Bronchial smooth muscle cell (primary cell): ENCODE data around the gene ECI1. TPM values are rescaled to one million over a fixed set of nuclear protein-coding genes. Genes with fewer than 3 reads are reported as not detected.

Experiments used
- total RNA-seq: library from RNA; depleted of rRNA; stranded (reverse); fragments of >200 nt; gene quantifications from 2 replicates; pipeline ENCODE4 v1.2.1, GENCODE V29; 2014

Gene ECI1, protein sequence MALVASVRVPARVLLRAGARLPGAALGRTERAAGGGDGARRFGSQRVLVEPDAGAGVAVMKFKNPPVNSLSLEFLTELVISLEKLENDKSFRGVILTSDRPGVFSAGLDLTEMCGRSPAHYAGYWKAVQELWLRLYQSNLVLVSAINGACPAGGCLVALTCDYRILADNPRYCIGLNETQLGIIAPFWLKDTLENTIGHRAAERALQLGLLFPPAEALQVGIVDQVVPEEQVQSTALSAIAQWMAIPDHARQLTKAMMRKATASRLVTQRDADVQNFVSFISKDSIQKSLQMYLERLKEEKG
- 21.2 and 28.8 TPM in 2 replicates for total RNA-seq

DNA sequence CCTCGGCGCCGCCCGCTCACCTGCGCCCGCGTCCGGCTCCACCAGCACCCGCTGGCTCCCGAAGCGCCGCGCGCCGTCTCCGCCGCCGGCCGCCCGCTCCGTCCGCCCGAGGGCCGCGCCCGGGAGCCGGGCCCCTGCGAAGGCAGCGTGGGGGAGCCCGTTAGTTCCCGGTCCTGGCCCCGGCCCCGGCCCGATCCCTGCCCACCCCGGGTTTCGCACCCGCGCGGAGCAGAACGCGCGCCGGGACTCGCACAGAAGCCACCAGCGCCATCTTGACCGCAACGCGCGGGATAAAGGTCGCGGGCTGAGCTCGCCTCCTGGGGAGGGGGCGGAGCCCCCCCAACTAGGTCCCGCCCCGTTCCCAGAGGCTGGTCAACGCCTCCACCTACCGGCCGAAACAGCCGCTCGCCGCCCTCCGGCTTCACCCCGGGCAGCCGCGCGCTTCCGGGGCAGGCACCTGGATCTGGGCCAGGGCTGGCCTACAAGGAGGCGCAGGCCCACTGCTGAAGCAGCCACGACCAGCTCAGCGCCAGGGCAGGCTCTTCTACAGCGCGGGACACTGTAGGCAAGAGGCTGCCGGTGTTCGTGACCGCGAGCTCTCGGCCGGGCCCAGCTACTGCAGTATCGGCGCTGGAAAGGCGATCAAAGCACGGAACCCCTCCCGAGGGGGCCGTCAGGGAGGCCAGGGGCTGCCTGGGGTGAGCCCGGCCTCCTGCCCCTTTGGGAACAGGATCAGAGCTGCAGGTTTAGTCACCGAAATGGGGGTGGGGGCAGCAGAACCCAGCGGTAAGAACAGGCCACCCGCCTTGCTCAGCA, at the start of gene ECI1:
Gene ECI1, minus strand, starts transcription at position 292 of the 816 bp plus-strand sequence. Its CDS starts 21 bp downstream, at position 271.

DNA sequence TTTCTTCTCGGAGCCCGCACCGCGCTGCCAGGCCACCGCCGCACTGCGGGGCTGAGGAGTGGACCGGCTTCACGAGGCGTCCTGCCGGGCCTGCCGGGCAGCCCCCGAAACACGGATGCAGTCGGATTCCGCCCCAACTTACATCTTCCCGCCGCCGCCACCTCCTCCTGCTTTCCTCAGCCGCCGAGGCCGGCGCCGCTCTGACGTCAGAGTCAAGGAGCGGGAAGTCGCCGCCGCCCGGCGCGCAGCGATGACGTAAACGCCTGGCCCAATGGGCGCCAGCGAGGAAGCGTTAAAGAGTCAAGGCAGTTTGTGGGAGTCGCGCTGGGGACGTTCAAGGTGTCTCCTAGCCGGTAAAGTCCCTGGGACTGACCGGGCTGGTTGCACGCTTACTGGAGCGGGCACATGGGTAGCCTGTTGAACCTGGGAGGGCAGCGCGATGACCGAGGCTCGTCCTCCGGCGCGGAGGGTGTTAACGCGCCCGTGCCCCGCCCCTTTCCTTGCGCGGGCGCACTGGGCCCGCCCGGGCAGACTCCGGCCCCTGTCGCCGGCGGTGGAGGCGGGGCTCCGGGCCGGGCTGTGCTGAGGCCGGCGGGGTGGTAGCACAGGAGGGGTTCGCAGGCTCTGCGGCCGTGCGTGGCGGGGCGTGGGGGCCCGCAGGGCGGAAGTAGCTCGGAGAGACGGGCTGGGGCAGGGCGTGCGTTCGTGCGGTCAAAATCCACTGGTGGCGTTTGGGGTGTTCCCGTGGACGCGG, 16.7 kb upstream of the ECI1 start, which contains the start of gene RNPS1:
Gene RNPS1, minus strand, starts transcription at position 214 of the 754 bp plus-strand sequence. CDS start 3,483 bp downstream, outside the sequence.

DNA sequence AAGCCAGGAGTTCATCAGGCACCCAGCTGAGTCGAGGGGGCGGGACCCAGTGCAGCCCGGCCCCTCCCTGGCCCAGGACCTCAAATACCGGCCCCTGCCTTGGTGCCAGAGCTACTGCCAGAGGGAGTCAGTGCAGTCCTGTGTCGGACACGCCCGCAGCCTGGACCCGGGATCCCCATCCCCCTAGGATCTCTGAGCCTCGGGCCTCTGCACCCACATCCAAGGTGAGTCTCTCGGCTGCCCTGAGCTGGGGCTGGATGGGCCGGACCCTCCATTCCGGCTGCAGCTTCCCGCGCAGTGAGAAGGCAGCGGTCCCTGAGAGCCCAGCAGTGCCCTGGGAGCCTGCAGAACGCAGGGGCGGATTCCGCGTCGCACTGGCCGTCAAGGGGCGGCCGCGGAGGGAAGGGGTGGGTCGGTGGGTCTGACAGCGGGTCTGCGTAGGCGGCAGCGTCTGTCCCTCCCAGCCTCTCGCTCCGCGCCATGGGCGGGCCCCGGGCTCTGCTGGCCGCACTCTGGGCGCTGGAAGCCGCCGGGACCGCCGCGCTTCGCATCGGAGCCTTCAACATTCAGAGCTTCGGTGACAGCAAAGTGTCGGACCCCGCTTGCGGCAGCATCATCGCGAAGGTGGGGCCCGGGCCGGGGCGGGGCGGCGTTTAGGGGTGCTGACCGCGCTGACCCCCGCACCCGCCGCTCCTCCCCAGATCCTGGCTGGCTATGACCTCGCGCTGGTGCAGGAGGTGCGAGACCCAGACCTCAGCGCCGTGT, 14.9 kb downstream of the ECI1 start, which contains the start of gene DNASE1L2:
Gene DNASE1L2, plus strand, starts transcription at position 108 of the 765 bp plus-strand sequence. Its CDS starts 373 bp downstream, at position 481.

DNA sequence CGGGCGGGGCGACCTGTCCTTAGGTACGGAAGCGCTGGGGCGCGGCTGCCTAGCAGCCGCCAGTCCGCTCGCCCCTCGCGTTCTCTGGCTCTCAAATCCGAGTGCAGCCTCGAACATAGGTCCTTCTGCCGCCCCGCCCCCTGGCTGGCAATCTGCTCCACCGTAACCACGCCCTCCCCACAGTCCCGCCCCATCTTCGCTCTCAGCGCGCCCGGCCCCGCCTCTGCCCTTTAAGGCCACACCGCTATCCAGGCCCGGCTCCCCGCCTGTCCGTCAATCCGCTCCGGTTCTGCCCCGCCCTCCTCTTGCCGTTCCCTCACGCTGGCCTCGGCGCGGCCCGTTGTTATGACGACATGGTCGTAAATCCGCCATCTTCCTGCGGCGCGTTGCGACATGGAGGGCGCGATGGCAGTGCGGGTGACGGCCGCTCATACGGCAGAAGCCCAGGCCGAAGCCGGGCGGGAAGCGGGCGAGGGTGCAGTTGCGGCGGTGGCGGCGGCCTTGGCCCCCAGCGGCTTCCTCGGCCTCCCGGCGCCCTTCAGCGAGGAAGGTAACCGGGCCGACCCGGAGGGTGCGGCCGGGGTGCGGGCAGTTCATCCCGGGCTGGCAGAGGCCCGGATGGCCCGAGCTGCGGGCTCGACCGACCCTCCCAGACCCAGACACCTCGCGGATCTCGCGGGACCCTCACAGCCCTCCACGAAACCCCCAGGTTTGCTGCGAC, 28.0 kb downstream of the ECI1 start, which contains the start of gene E4F1:
Gene E4F1, plus strand, starts transcription at position 371 of the 721 bp plus-strand sequence. Its CDS starts 23 bp downstream, at position 394.

DNA sequence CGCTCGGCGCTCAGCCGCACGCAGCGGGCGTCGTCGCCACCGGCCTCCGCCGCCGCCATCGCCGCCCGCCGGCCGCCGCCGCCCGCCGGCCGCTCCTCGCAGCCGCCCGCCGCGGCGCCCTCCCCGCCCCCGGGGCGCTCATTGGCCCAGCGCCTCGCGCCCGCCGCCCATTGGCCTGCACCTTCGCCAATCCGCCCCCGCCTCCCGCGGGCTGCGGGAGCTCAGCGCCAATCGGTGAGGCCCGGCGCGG, 36.7 kb downstream of the ECI1 start, which contains the start of gene PGP:
Gene PGP, minus strand, starts transcription at position 122 of the 250 bp plus-strand sequence. Its CDS starts 63 bp downstream, at position 59.

DNA sequence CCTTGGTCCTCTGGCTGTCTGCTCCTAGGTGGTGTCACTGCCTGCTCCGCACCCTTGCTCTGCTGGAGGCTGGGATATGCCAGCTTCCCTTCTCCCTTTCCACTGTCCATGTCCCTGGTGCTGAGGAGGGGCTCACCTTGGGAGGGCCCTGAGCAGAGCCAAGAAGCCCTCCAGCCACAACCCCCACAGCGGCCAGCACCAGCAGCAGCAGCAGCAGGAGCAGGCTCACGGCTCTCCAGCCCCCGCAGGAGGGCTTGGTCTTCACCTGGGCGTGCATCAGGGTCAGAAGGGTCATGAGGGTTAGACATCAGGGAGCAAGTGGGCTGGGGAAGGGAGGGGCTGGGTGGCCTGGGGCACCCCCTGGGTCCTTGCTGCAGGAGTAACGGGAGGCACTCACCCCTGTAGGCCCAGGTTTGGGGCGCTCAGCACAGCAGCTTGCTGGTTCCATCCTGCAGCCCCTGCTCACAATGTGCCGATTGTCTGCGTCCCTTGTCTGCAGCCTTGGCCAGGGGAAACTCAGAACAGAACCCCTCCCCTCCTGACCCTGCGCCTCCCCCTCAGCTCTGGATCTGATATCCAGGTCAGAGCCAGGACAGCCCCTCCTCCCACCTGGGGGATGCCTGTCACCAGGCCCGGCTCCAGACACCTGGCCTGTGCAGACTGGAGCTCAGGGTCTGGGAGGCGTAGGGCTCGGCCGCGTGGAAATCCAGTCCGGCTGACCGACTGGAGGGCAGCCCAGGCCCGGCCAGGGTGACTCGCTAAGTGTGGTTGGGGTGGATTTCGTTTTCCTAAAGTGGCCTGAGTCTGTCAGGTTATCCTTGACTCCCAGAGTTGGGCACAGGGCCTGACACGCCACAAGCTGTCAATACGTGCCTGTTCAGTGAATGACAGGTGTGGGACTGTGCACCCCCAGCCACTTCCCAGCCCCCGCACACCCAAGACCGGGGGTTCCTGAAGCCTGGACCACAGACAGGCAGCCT, 40.7 kb downstream of the ECI1 start, which contains the start of gene BRICD5:
Gene BRICD5, minus strand, starts transcription at position 478 of the 980 bp plus-strand sequence. Its CDS starts 30 bp downstream, at position 448.

DNA sequence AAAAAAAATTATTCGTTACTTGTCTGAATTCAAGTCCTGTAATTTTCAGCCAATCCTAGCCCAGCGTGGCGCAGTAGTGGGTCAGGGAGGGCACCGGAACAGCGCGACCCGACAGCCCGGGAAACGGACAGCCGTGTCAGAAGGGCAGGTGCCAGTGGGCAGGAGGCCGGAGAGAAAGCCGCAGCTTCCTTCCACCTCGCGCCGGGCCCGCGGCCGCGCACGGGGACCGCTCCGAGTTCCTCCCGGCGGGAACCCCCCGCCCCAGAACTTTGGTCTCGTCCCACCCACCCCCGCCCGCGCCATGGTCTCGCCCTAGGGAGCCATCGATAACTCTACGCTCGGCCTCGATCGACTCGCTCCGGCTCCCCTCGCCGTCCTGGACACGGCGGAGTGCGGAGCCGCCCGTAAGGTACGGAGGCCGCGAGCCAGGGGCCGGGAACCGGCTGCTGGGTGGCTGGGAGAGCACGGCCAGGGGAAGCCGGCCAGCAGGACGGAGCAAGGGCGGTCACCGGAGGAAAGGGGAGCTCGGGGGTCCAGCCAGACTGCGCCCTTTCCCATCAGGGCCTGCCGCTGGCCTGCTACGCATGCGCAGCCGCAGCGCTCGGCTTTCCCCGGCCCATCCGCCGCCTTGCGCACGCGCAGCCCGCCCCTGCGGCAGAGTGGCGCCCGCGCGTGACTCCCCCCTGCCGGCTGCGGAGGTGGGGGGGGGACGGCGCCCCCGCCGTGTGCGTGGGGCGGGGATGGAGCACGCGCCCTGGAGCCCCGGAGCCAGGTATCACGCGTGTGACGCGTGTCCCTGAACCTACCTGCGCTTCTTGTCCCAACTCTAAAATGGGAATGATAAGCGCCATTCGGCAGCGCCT, 46.1 kb downstream of the ECI1 start, which contains the start of gene MLST8:
Gene MLST8, plus strand, starts transcription at position 351 of the 863 bp plus-strand sequence. CDS start 632 bp downstream, outside the sequence.

DNA sequence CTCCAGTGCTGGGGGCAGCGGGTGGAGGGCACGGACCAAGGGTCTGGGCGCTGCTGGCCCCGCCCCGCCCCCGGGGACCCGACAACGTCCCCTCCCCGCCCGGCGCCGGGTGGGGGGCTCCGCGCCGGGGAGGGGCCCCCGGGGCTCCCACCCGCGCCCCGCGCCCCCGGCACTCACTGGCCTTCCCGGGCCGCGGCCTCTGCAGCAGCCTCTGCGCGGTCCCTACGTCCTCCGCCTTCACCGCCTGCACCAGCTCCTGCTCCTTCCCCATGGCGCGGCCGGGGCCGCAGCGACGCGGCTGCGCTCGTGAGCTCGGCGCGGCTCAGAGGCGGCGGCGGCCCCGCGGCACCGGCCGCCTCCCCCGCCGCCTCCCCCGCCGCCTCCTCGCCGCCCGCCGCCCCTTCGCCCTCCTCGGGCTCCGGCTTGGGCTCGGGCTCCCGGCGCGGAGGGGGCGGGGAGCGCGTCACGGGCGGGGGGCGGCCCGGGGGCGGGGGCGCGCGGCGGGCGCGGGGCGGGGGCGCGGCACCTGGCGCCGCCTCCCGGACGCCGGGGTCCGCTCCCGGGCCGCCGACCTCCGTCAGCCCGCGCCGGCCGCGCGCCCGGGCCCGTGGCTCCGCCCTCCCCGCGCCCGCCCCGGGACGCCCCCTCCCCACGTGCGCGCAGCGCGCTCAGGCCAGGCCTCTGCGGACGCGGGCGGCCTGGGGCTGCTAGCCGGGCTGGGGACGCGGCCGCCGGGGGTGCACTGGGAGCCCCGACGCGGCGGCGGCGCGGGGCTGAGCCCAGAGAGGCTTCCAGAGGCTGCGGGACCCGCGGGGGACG, 55.0 kb downstream of the ECI1 start, which contains the start of gene CASKIN1:
Gene CASKIN1, minus strand, starts transcription at position 444 of the 819 bp plus-strand sequence. Its CDS starts 173 bp downstream, at position 271.

Other genes starting within 250 kb of the ECI1 start
- gene ZNF598, start 241.8 kb downstream of the ECI1 start, total RNA-seq, result 12.0 and 15.1 TPM in 2 replicates
- 0.47 and 0.60 TPM in 2 replicates for gene NPW, start 231.8 kb downstream of the ECI1 start, total RNA-seq
- 34.4 and 41.2 TPM in 2 replicates for gene NHERF2, start 224.7 kb downstream of the ECI1 start, total RNA-seq
- gene NTHL1, start 203.8 kb downstream of the ECI1 start, total RNA-seq, result 43.2 and 62.1 TPM in 2 replicates
- 46.2 and 78.6 TPM in 2 replicates for gene TSC2, start 203.6 kb downstream of the ECI1 start, total RNA-seq
- gene PKD1, start 115.7 kb downstream of the ECI1 start, total RNA-seq, result 63.0 and 123 TPM in 2 replicates
- gene RAB26, start 103.0 kb downstream of the ECI1 start, total RNA-seq, result 3.2 and 5.5 TPM in 2 replicates
- 44.8 and 53.2 TPM in 2 replicates for gene TRAF7, start 95.8 kb downstream of the ECI1 start, total RNA-seq
- gene CASKIN1, start 55.0 kb downstream of the ECI1 start, total RNA-seq, result 0.09 and 0.16 TPM in 2 replicates
- 14.2 and 18.7 TPM in 2 replicates for gene MLST8, start 46.1 kb downstream of the ECI1 start, total RNA-seq
- 0.60 and 1.1 TPM in 2 replicates for gene BRICD5, start 40.7 kb downstream of the ECI1 start, total RNA-seq
- gene PGP, start 36.7 kb downstream of the ECI1 start, total RNA-seq, result 2.2 and 5.4 TPM in 2 replicates
- gene E4F1, start 28.0 kb downstream of the ECI1 start, total RNA-seq, result 23.5 and 31.9 TPM in 2 replicates
- gene DNASE1L2, start 15.1 kb downstream of the ECI1 start, total RNA-seq, result 0.95 and 1.1 TPM in 2 replicates
- 23.2 and 41.8 TPM in 2 replicates for gene RNPS1, start 16.5 kb upstream of the ECI1 start, total RNA-seq
- gene ABCA3, start 89.1 kb upstream of the ECI1 start, total RNA-seq, result 0.26 and 0.47 TPM in 2 replicates
- gene CCNF, start 177.9 kb upstream of the ECI1 start, total RNA-seq, result 3.3 and 4.7 TPM in 2 replicates
- gene TEDC2, start 208.5 kb upstream of the ECI1 start, total RNA-seq, result 0.34 and 1.1 TPM in 2 replicates
- 1.2 and 1.4 TPM in 2 replicates for gene NTN3, start 219.7 kb upstream of the ECI1 start, total RNA-seq
- gene TBC1D24, start 223.5 kb upstream of the ECI1 start, total RNA-seq, result 10.2 and 13.6 TPM in 2 replicates